Liver (tissue), 9 donors: ENCODE measurements around the gene PRMT3. TPM values are rescaled to one million over a fixed set of nuclear protein-coding genes. Genes with fewer than 3 reads are reported as not detected.
"Not testable (repeated sequence)": the region's sequence is repeated elsewhere in the genome, so short reads cannot be mapped to it uniquely, and the experiment has no call there.

Source experiments
- DNase-seq: peaks from one replicate; pipeline ENCODE4 v3.0.0-alpha.2; 2017; ENCODE audit warnings: low spot score
- H3K27ac ChIP-seq, 2 donors: one replicate each; pipeline ENCODE4 v1.7.0; 2013; ENCODE audit warnings: inconsistent platforms in 2 of 2, low read length in 2 of 2, control low read depth in 1 of 2, low read depth in 1 of 2, mild to moderate bottlenecking in 1 of 2
- H3K27me3 ChIP-seq, 4 donors: one replicate each; pipeline versions ENCODE4 v1.6.1 to v1.7.0; 2013; ENCODE audit warnings: low read length in 3 of 4, inconsistent platforms in 1 of 4, mild to moderate bottlenecking in 1 of 4, moderate library complexity in 1 of 4; ENCODE audit not compliant: control insufficient read depth in 4 of 4, insufficient read depth in 4 of 4
- H3K36me3 ChIP-seq, 4 donors: one replicate each; pipeline versions ENCODE4 v1.6.1 to v1.7.0; 2013; ENCODE audit warnings: low read length in 3 of 4, mild to moderate bottlenecking in 3 of 4, low read depth in 1 of 4, moderate library complexity in 1 of 4; ENCODE audit not compliant: control insufficient read depth in 4 of 4, insufficient read depth in 3 of 4
- H3K4me1 ChIP-seq, 4 donors: one replicate each; pipeline versions ENCODE4 v1.6.1 to v1.7.0; 2013; ENCODE audit warnings: low read length in 3 of 4, mild to moderate bottlenecking in 3 of 4, moderate library complexity in 1 of 4; ENCODE audit not compliant: control insufficient read depth in 4 of 4, insufficient read depth in 4 of 4
- H3K4me3 ChIP-seq, 3 donors: one replicate each; pipeline versions ENCODE4 v1.6.1 to v1.7.0; 2013; ENCODE audit warnings: low read length in 3 of 3, control low read depth in 1 of 3, low read depth in 1 of 3, mild to moderate bottlenecking in 1 of 3
- H3K9ac ChIP-seq, 2 donors: one replicate each; pipeline ENCODE4 v1.7.0; 2013; ENCODE audit warnings: low read length in 2 of 2, mild to moderate bottlenecking in 2 of 2, moderate library complexity in 2 of 2, control low read depth in 1 of 2, low read depth in 1 of 2
- H3K9me3 ChIP-seq, 4 donors: one replicate each; pipeline versions ENCODE4 v1.6.1 to v1.7.0; 2013; ENCODE audit warnings: low read length in 3 of 4; ENCODE audit not compliant: control insufficient read depth in 4 of 4
- ATF3 ChIP-seq: IDR thresholded peaks from 2 replicates; pipeline ENCODE4 v1.6.1; 2016; ENCODE audit warnings: antibody characterized with exemption
- EGR1 ChIP-seq, 2 donors: IDR thresholded peaks; 2 replicates each; pipeline ENCODE4 v1.6.1; 2016 to 2018; ENCODE audit warnings: antibody characterized with exemption in 2 of 2, low read depth in 2 of 2
- FOXA1 ChIP-seq: IDR thresholded peaks from 2 replicates; pipeline ENCODE4 v1.6.1; 2016; ENCODE audit warnings: antibody characterized with exemption
- FOXA2 ChIP-seq: IDR thresholded peaks from 2 replicates; pipeline ENCODE4 v1.6.1; 2016; ENCODE audit warnings: antibody characterized with exemption
- HNF4A ChIP-seq, 2 donors: conservative IDR thresholded peaks; 2 replicates each; pipeline ENCODE4 v1.6.1; 2016; ENCODE audit warnings: antibody characterized with exemption in 2 of 2, mild to moderate bottlenecking in 2 of 2
- HNF4G ChIP-seq: IDR thresholded peaks from 2 replicates; pipeline ENCODE4 v1.6.1; 2016; ENCODE audit warnings: antibody characterized with exemption
- JUND ChIP-seq, 2 donors: IDR thresholded peaks; 2 replicates each; pipeline ENCODE4 v1.6.1; 2016; ENCODE audit warnings: antibody characterized with exemption in 2 of 2
- MAX ChIP-seq: IDR thresholded peaks from 2 replicates; pipeline ENCODE4 v1.6.1; 2016; ENCODE audit warnings: antibody characterized with exemption
- NR2F2 ChIP-seq: IDR thresholded peaks from 2 replicates; pipeline ENCODE4 v1.6.1; 2016; ENCODE audit warnings: antibody characterized with exemption
- REST ChIP-seq: IDR thresholded peaks from 2 replicates; pipeline ENCODE4 v1.6.1; 2016; ENCODE audit warnings: antibody characterized with exemption, mild to moderate bottlenecking
- RXRA ChIP-seq, 2 donors: IDR thresholded peaks; 2 replicates each; pipeline ENCODE4 v1.6.1; 2017 to 2018; ENCODE audit warnings: antibody characterized with exemption in 2 of 2, mild to moderate bottlenecking in 1 of 2
- SP1 ChIP-seq: IDR thresholded peaks from 2 replicates; pipeline ENCODE4 v1.6.1; 2018; ENCODE audit warnings: antibody characterized with exemption, mild to moderate bottlenecking
- TAF1 ChIP-seq: conservative IDR thresholded peaks from 2 replicates; pipeline ENCODE4 v1.6.1; 2016; ENCODE audit warnings: antibody characterized with exemption, mild to moderate bottlenecking
- YY1 ChIP-seq: IDR thresholded peaks from 2 replicates; pipeline ENCODE4 v1.6.1; 2016; ENCODE audit warnings: antibody characterized with exemption, mild to moderate bottlenecking
- ZBTB33 ChIP-seq: IDR thresholded peaks from 2 replicates; pipeline ENCODE4 v1.6.1; 2016; ENCODE audit warnings: antibody characterized with exemption
- WGBS: extraction: QIAGEN DNeasy Blood & Tissue Kit; methylation state at CpG from one replicate; pipeline ENCODE4 v1.1.7; 2013; 5-methylcytosine and 5-hydroxymethylcytosine counted together
- polyA plus RNA-seq, 2 donors: library from polyadenylated mRNA; stranded (reverse) in 1 of 2; unstranded in 1 of 2; fragments of 200-250 nt in 1 of 2; fragments of >200 nt in 1 of 2; fragmentation: Nextera tagmentation in 1 of 2; extraction: Ambion mirVana in 1 of 2; gene quantifications; one replicate each; pipeline versions ENCODE4 v1.2.1 to v1.2.3, GENCODE V29; 2013 to 2015
- total RNA-seq, 2 donors: library from RNA; depleted of rRNA; stranded (reverse); fragments of >200 nt; gene quantifications; one replicate each; pipeline ENCODE4 v1.2.3, GENCODE V29; 2014
- donor health status: healthy.
- donor health status: healthy.
- donor health status: healthy.
- donor health status: healthy.
- donor health status: healthy.

The PRMT3 gene
- total and polyA plus RNA-seq, 4 donors: 3.5 to 15.8 (median 7.8) TPM

- Histone ChIP-seq H3K9ac (peak within 1 kb of the TSS in 1 of 2 donors; percentile 79), H3K9me3 (no peaks in the 10 kb centered on the region), H3K27me3 (no peaks in the 10 kb centered on the region), H3K36me3 (peaks cover 0 to 3% (median 1%) of the 10 kb centered on the region in 4 donors), H3K27ac (peak within 1 kb of the TSS; percentile 26 to 61), H3K4me3 (peak within 1 kb of the TSS; percentile 68 to 86 (median 80)), H3K4me1 (peaks cover 1 to 12% (median 8%) of the 10 kb centered on the region in 4 donors)
- WGBS: 3% methylated on average over 68 of the region's 68 CpGs
- TF ChIP-seq FOXA2 (no peak), MAX (peak; percentile 50), YY1 (peak; percentile 61)
- peak; percentile 78 for DNase-seq
Observed at GRCh38 chr11:20363500-20364340, 23.8 kb upstream of the PRMT3 start, which contains the start of gene HTATIP2. Gene HTATIP2, plus strand, starts transcription at chr11:20363714. Its CDS starts 524 bp downstream, at chr11:20364238.

- Histone ChIP-seq H3K27ac (no peak overlapping the region), H3K9ac (peak overlapping the region in 1 of 2 donors; percentile 79), H3K36me3 (peaks cover 0 to 5% (median 1%) of the 10 kb centered on the region in 4 donors), H3K9me3 (no peaks in the 10 kb centered on the region), H3K4me3 (peak overlapping the region; percentile 68 to 86 (median 80)), H3K27me3 (no peaks in the 10 kb centered on the region), H3K4me1 (peaks cover 1 to 12% (median 8%) of the 10 kb centered on the region in 4 donors)
- no peak for DNase-seq
- no peak for TF ChIP-seq FOXA1
- peak; percentile 22 for TF ChIP-seq YY1
- 51% methylated on average over 6 of the region's 6 CpGs for WGBS
Observed at GRCh38 chr11:20364341-20364792, 23.1 kb upstream of the PRMT3 start.

GRCh38 chr11:20365465-20365864 is 22.1 kb upstream of the PRMT3 start:
- not testable (repeated sequence) for DNase-seq, H3K9ac ChIP-seq, H3K9me3 ChIP-seq, H3K36me3 ChIP-seq, H3K27ac ChIP-seq, H3K27me3 ChIP-seq, H3K4me3 ChIP-seq
- H3K4me1 ChIP-seq: peaks cover 1 to 11% (median 8%) of the 10 kb centered on the region in 4 donors
- WGBS: 95% methylated on average over 6 of the region's 6 CpGs

GRCh38 chr11:20367313-20367948 is 20.1 kb upstream of the PRMT3 start:
- Histone ChIP-seq H3K4me1 (peaks cover 1 to 10% (median 8%) of the 10 kb centered on the region in 4 donors), H3K27me3 (no peaks in the 10 kb centered on the region), H3K27ac (no peak overlapping the region), H3K4me3 (no peak overlapping the region), H3K9me3 (no peaks in the 10 kb centered on the region), H3K36me3 (peaks cover 0 to 6% (median 1%) of the 10 kb centered on the region in 4 donors), H3K9ac (no peak overlapping the region)
- 86% methylated on average over 9 of the region's 9 CpGs for WGBS
- no peak for DNase-seq
- TF ChIP-seq RXRA (IDR thresholded peaks at IDR 0.05) (no peak), SP1 (no peak), MAX (no peak), EGR1 (IDR thresholded peaks at IDR 0.05; ENCODE audit: low read depth in 2 of 2) (no peak), HNF4G (no peak), JUND (IDR thresholded peaks at IDR 0.05) (no peak), FOXA1 (no peak), FOXA2 (no peak), REST (no peak), YY1 (no peak), ATF3 (no peak), HNF4A (conservative IDR thresholded peaks at IDR 0.05) (no peak), TAF1 (no peak), NR2F2 (no peak), ZBTB33 (no peak)
